Neural progenitor cell (in vitro differentiated cells): ENCODE data around the gene PTPRC. TPM values are rescaled to one million over a fixed set of nuclear protein-coding genes. Genes with fewer than 3 reads are reported as not detected.

Source experiments
- DNase-seq: peaks from one replicate; pipeline ENCODE4 v3.0.0-alpha.2; 2016; ENCODE audit warnings: low spot score
- H2AFZ ChIP-seq: fragments of 200-600 bp; sonication (generic); replicated peaks from 2 replicates; pipeline ENCODE4 v1.6.1; 2016; ENCODE audit warnings: antibody characterized with exemption
- H3F3A ChIP-seq: fragments of 200-600 bp; sonication (generic); 2 replicates; pipeline ENCODE4 v1.6.1; 2016; ENCODE audit warnings: antibody characterized with exemption, low read depth
- H3K27ac ChIP-seq: fragments of 200-600 bp; sonication (generic); 2 replicates; pipeline ENCODE4 v1.5.1; 2016; ENCODE audit warnings: mild to moderate bottlenecking
- H3K27me3 ChIP-seq: fragments of 200-600 bp; sonication (generic); 2 replicates; pipeline ENCODE4 v1.6.1; 2016; ENCODE audit warnings: mild to moderate bottlenecking, moderate library complexity
- H3K36me3 ChIP-seq: fragments of 200-600 bp; sonication (generic); 2 replicates; pipeline ENCODE4 v1.5.1; 2016
- H3K4me1 ChIP-seq: fragments of 200-600 bp; sonication (generic); 2 replicates; pipeline ENCODE4 v1.6.1; 2016; ENCODE audit warnings: mixed run types
- H3K4me2 ChIP-seq: fragments of 200-600 bp; sonication (generic); 2 replicates; pipeline ENCODE4 v1.6.1; 2016
- H3K4me3 ChIP-seq: fragments of 200-600 bp; sonication (generic); 2 replicates; pipeline ENCODE4 v1.5.1; 2016
- H3K79me2 ChIP-seq: fragments of 200-600 bp; sonication (generic); 2 replicates; pipeline ENCODE4 v1.6.1; 2016; ENCODE audit warnings: low read depth
- H3K9ac ChIP-seq: fragments of 200-600 bp; sonication (generic); 2 replicates; pipeline ENCODE4 v1.6.1; 2016
- H3K9me3 ChIP-seq: fragments of 200-600 bp; sonication (generic); 2 replicates; pipeline ENCODE4 v1.5.1; 2016; ENCODE audit warnings: low read depth
- H4K20me1 ChIP-seq: fragments of 200-600 bp; sonication (generic); 2 replicates; pipeline ENCODE4 v1.6.1; 2016; ENCODE audit warnings: low read depth
- H3K27ac Mint-ChIP-seq: 3 replicates; pipeline ENCODE4 v1.8.0; 2021; ENCODE audit warnings: mixed read lengths
- H3K27me3 Mint-ChIP-seq: 2 replicates; pipeline ENCODE4 v1.8.0; 2022; ENCODE audit warnings: low read depth, mild to moderate bottlenecking, inconsistent platforms, moderate library complexity, mixed read lengths; ENCODE audit not compliant: insufficient read depth
- H3K36me3 Mint-ChIP-seq: 3 replicates; pipeline ENCODE4 v1.8.0; 2021; ENCODE audit warnings: mixed read lengths
- H3K4me1 Mint-ChIP-seq: 3 replicates; pipeline ENCODE4 v1.8.0; 2021; ENCODE audit warnings: mixed read lengths
- H3K4me3 Mint-ChIP-seq: 3 replicates; pipeline ENCODE4 v1.8.0; 2021; ENCODE audit warnings: mild to moderate bottlenecking, moderate library complexity, mixed read lengths
- H3K9me3 Mint-ChIP-seq: 3 replicates; pipeline ENCODE4 v1.8.0; 2020; ENCODE audit warnings: mixed read lengths
- EZH2 ChIP-seq: fragments of 200-600 bp; sonication (generic); IDR thresholded peaks from 2 replicates; pipeline ENCODE4 v1.6.1; 2017; ENCODE audit warnings: antibody characterized with exemption, mild to moderate bottlenecking, moderate library complexity
- EZH2phosphoT487 ChIP-seq: fragments of 200-600 bp; sonication (generic); IDR thresholded peaks from 2 replicates; pipeline ENCODE4 v1.6.1; 2017; ENCODE audit warnings: antibody characterized with exemption
- total RNA-seq: library from RNA; depleted of rRNA; stranded (reverse); fragments of >200 nt; gene quantifications from 2 replicates; pipeline ENCODE4 v1.2.3, GENCODE V29; 2015; ENCODE audit warnings: low replicate concordance
- TF ChIP-seq, protein P1 (sequence below): fragments of 200-600 bp; sonication (generic); IDR thresholded peaks from 2 replicates; pipeline ENCODE4 v1.5.1; 2017; ENCODE audit warnings: antibody characterized with exemption, mild to moderate bottlenecking

PTPRC gene
- total RNA-seq, 1 donor from 2014 or later: not detected

- TF ChIP-seq EZH2phosphoT487 (no peak), EZH2 (no peak)
- TF ChIP-seq, protein P1, sequence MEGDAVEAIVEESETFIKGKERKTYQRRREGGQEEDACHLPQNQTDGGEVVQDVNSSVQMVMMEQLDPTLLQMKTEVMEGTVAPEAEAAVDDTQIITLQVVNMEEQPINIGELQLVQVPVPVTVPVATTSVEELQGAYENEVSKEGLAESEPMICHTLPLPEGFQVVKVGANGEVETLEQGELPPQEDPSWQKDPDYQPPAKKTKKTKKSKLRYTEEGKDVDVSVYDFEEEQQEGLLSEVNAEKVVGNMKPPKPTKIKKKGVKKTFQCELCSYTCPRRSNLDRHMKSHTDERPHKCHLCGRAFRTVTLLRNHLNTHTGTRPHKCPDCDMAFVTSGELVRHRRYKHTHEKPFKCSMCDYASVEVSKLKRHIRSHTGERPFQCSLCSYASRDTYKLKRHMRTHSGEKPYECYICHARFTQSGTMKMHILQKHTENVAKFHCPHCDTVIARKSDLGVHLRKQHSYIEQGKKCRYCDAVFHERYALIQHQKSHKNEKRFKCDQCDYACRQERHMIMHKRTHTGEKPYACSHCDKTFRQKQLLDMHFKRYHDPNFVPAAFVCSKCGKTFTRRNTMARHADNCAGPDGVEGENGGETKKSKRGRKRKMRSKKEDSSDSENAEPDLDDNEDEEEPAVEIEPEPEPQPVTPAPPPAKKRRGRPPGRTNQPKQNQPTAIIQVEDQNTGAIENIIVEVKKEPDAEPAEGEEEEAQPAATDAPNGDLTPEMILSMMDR: no peak
- Histone ChIP-seq H3K4me2 (no peak overlapping the region), H3K4me1 (no peaks in the 10 kb centered on the region), H3K27ac (no peak overlapping the region), H3K4me3 (no peak overlapping the region), H3K9ac (no peak overlapping the region), H3K36me3 (no peaks in the 10 kb centered on the region), H4K20me1 (no peaks in the 10 kb centered on the region), H3F3A (no peaks in the 10 kb centered on the region), H3K79me2 (no peaks in the 10 kb centered on the region), H3K9me3 (no peaks in the 10 kb centered on the region), H3K27me3 (no peaks in the 10 kb centered on the region), H2AFZ (peak overlapping the region; percentile 9)
- no peak for DNase-seq
- H3K4me3 Mint-ChIP-seq: no peak overlapping the region
- H3K9me3 Mint-ChIP-seq: no peaks in the 10 kb centered on the region
- H3K27ac Mint-ChIP-seq: no peak overlapping the region
- H3K36me3 Mint-ChIP-seq: no peaks in the 10 kb centered on the region
- no peaks in the 10 kb centered on the region for H3K27me3 Mint-ChIP-seq
- H3K4me1 Mint-ChIP-seq: no peaks in the 10 kb centered on the region
These were observed 5.1 kb upstream of the PTPRC start for GRCh38 chr1:198633675-198634121.

GRCh38 chr1:198635964-198636363 lies 2.9 kb upstream of the PTPRC start:
- Histone ChIP-seq H3K4me2 (no peak overlapping the region), H4K20me1 (no peaks in the 10 kb centered on the region), H2AFZ (no peak overlapping the region), H3K79me2 (no peaks in the 10 kb centered on the region), H3K36me3 (no peaks in the 10 kb centered on the region), H3K27ac (no peak overlapping the region), H3K9ac (no peak overlapping the region), H3F3A (no peaks in the 10 kb centered on the region), H3K27me3 (no peaks in the 10 kb centered on the region), H3K4me1 (no peaks in the 10 kb centered on the region), H3K4me3 (no peak overlapping the region), H3K9me3 (no peaks in the 10 kb centered on the region)
- TF ChIP-seq EZH2: no peak
- TF ChIP-seq EZH2phosphoT487: no peak
- TF ChIP-seq, protein P1: no peak
- Mint-ChIP-seq H3K27ac (no peak overlapping the region), H3K9me3 (no peaks in the 10 kb centered on the region), H3K4me1 (no peaks in the 10 kb centered on the region), H3K27me3 (no peaks in the 10 kb centered on the region), H3K36me3 (no peaks in the 10 kb centered on the region), H3K4me3 (no peak overlapping the region)
- no peak for DNase-seq

GRCh38 chr1:198636391-198636790 lies 2.4 kb upstream of the PTPRC start:
- H3K4me2 ChIP-seq: no peak overlapping the region
- H3K27ac Mint-ChIP-seq: no peak overlapping the region
- H3F3A ChIP-seq: no peaks in the 10 kb centered on the region
- H3K79me2 ChIP-seq: no peaks in the 10 kb centered on the region
- H3K36me3 Mint-ChIP-seq: no peaks in the 10 kb centered on the region
- no peaks in the 10 kb centered on the region for H4K20me1 ChIP-seq
- H3K9me3 Mint-ChIP-seq: no peaks in the 10 kb centered on the region
- no peak overlapping the region for H2AFZ ChIP-seq
- TF ChIP-seq, protein P1: no peak
- TF ChIP-seq EZH2: no peak
- TF ChIP-seq EZH2phosphoT487: no peak
- no peak overlapping the region for H3K9ac ChIP-seq
- H3K4me1 ChIP-seq: no peaks in the 10 kb centered on the region
- no peaks in the 10 kb centered on the region for H3K27me3 ChIP-seq
- H3K4me3 ChIP-seq: no peak overlapping the region
- H3K4me1 Mint-ChIP-seq: peaks cover under 1% of the 10 kb centered on the region
- H3K27ac ChIP-seq: no peak overlapping the region
- no peak overlapping the region for H3K4me3 Mint-ChIP-seq
- no peak for DNase-seq
- no peaks in the 10 kb centered on the region for H3K9me3 ChIP-seq
- no peaks in the 10 kb centered on the region for H3K27me3 Mint-ChIP-seq
- no peaks in the 10 kb centered on the region for H3K36me3 ChIP-seq
